HG03066 (cell line): ENCODE results near the gene ACOX1.
"Not testable (repeated sequence)": the region's sequence is repeated elsewhere in the genome, so short reads cannot be mapped to it uniquely, and the experiment has no call there.

ENCODE experiments used
- ATAC-seq: cut with Tn5 transposase; IDR thresholded peaks from one replicate; pipeline ENCODE4 v1.9.1; 2021; ENCODE audit warnings: low read depth; ENCODE audit not compliant: unreplicated experiment

The ACOX1 gene

GRCh38 chr17:75983501-75984181 is 4.7 kb upstream of the ACOX1 start:
- no peak for ATAC-seq

GRCh38 chr17:75981019-75981615 is 2.2 kb upstream of the ACOX1 start:
- ATAC-seq, result no peak

GRCh38 chr17:75980188-75981018 is 1.4 kb upstream of the ACOX1 start:
- no peak for ATAC-seq

- peak; percentile 14 for ATAC-seq
Measured at GRCh38 chr17:75979705-75980187, 780 bp upstream of the ACOX1 start.

- ATAC-seq, result no peak
Measured at GRCh38 chr17:75976175-75976848, 2.7 kb downstream of the ACOX1 start.

GRCh38 chr17:75975757-75976174 is 3.2 kb downstream of the ACOX1 start:
- no peak for ATAC-seq

- not testable (repeated sequence) for ATAC-seq
Measured at GRCh38 chr17:75975187-75975586, 3.8 kb downstream of the ACOX1 start.

GRCh38 chr17:75970626-75971025 is 8.3 kb downstream of the ACOX1 start:
- ATAC-seq, result no peak

- no peak for ATAC-seq
Measured at GRCh38 chr17:75970011-75970523, 8.9 kb downstream of the ACOX1 start.

- not testable (repeated sequence) for ATAC-seq
Measured at GRCh38 chr17:75969044-75969443, 9.9 kb downstream of the ACOX1 start.

GRCh38 chr17:75965468-75965867 is 13.5 kb downstream of the ACOX1 start:
- no peak for ATAC-seq

GRCh38 chr17:75959839-75960511 is 19.0 kb downstream of the ACOX1 start:
- ATAC-seq, result no peak

GRCh38 chr17:75959051-75959838 is 19.7 kb downstream of the ACOX1 start:
- ATAC-seq, result no peak

GRCh38 chr17:75950855-75951554 is 28.0 kb downstream of the ACOX1 start:
- ATAC-seq, result no peak

GRCh38 chr17:75950421-75950820 is 28.5 kb downstream of the ACOX1 start:
- ATAC-seq, result no peak

- no peak for ATAC-seq
Measured at GRCh38 chr17:75945211-75945610, 33.8 kb downstream of the ACOX1 start.

GRCh38 chr17:75943491-75943890 is 35.5 kb downstream of the ACOX1 start:
- ATAC-seq, result no peak

GRCh38 chr17:75942473-75942872 is 36.5 kb downstream of the ACOX1 start:
- no peak for ATAC-seq

GRCh38 chr17:75941442-75941819 is 37.5 kb downstream of the ACOX1 start:
- ATAC-seq, result no peak
